ENCODE data around the gene RNLS.

Gene RNLS

GRCh38 chr10:88322324-88323063 lies 260.6 kb downstream of the RNLS start:
- DNase-seq (ENCODE audit: insufficient read length, low spot score) (no peak), FAIRE-seq (no peak)
- TF ChIP-seq CTCF (IDR thresholded peaks at IDR 0.05; ENCODE audit: insufficient read depth, missing control alignments), result no peak

- TF ChIP-seq CTCF (IDR thresholded peaks at IDR 0.05; ENCODE audit: insufficient read depth, missing control alignments), result no peak
- DNase-seq (ENCODE audit: insufficient read length, low spot score) (no peak), FAIRE-seq (no peak)
Observed at GRCh38 chr10:88319960-88320517, 263.1 kb downstream of the RNLS start.

- DNase-seq (ENCODE audit: insufficient read length, low spot score) (no peak), FAIRE-seq (no peak)
- TF ChIP-seq CTCF (IDR thresholded peaks at IDR 0.05; ENCODE audit: insufficient read depth, missing control alignments), result no peak
Observed at GRCh38 chr10:88318803-88319202, 264.3 kb downstream of the RNLS start.

- no peak for TF ChIP-seq CTCF (IDR thresholded peaks at IDR 0.05; ENCODE audit: insufficient read depth, missing control alignments)
- DNase-seq (ENCODE audit: insufficient read length, low spot score), result no peak
- FAIRE-seq, result peak; percentile 32
Observed at GRCh38 chr10:88317099-88317498, 266.0 kb downstream of the RNLS start.

- no peak for FAIRE-seq
- no peak for DNase-seq (ENCODE audit: insufficient read length, low spot score)
- TF ChIP-seq CTCF (IDR thresholded peaks at IDR 0.05; ENCODE audit: insufficient read depth, missing control alignments), result no peak
Observed at GRCh38 chr10:88316292-88316861, 266.7 kb downstream of the RNLS start.

GRCh38 chr10:88315755-88316154 lies 267.4 kb downstream of the RNLS start:
- TF ChIP-seq CTCF (IDR thresholded peaks at IDR 0.05; ENCODE audit: insufficient read depth, missing control alignments), result no peak
- no peak for FAIRE-seq
- no peak for DNase-seq (ENCODE audit: insufficient read length, low spot score)

- FAIRE-seq, result no peak
- DNase-seq (ENCODE audit: insufficient read length, low spot score), result no peak
- TF ChIP-seq CTCF (IDR thresholded peaks at IDR 0.05; ENCODE audit: insufficient read depth, missing control alignments), result no peak
Observed at GRCh38 chr10:88314362-88314761, 268.8 kb downstream of the RNLS start.
